ENCODE results near the gene RPS21.

RPS21 gene

DNA sequence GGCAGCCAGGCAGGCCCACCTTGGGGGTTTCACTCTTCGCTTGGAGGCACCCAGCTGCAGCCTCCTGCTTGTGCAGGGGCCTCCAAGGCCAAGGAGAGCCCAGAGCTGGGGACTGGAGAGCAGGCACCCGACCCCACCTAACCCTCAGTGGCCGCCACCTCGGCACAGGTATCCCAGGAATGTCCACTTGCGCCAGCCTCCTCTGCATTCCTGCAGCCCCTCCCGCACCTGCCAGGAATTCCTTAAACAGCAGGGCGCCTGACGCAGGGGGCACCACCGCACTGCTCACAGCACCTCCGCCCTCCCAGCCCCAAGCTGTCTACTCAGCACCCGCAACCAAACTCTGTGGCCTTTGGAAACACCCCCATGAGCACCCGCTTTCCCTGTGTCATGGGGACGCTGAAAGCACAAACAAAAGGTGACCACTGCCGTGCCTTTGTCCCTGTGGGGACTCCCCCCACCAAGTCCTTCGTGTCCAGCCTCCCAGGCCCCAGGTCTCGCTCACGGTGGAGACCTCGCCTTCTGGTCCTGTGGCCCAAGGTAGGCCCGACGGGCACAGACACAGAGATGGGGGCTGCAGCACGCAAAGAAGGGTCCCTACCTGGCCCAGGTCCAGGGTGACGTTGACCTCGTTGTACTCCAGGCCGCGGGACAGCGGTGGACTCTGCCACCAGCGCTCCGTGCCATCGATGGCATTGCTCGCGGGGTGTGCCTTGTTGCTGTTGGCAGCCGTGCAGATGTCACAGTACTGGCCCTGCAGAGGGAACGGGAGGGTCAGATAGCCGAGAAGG is 24.9 kb upstream of the RPS21 start:
- peaks cover 23% of the 10 kb centered on the region for H3K4me1 ChIP-seq
- TF ChIP-seq, protein P1, sequence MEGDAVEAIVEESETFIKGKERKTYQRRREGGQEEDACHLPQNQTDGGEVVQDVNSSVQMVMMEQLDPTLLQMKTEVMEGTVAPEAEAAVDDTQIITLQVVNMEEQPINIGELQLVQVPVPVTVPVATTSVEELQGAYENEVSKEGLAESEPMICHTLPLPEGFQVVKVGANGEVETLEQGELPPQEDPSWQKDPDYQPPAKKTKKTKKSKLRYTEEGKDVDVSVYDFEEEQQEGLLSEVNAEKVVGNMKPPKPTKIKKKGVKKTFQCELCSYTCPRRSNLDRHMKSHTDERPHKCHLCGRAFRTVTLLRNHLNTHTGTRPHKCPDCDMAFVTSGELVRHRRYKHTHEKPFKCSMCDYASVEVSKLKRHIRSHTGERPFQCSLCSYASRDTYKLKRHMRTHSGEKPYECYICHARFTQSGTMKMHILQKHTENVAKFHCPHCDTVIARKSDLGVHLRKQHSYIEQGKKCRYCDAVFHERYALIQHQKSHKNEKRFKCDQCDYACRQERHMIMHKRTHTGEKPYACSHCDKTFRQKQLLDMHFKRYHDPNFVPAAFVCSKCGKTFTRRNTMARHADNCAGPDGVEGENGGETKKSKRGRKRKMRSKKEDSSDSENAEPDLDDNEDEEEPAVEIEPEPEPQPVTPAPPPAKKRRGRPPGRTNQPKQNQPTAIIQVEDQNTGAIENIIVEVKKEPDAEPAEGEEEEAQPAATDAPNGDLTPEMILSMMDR (IDR thresholded peaks at IDR 0.05): no peak

DNA sequence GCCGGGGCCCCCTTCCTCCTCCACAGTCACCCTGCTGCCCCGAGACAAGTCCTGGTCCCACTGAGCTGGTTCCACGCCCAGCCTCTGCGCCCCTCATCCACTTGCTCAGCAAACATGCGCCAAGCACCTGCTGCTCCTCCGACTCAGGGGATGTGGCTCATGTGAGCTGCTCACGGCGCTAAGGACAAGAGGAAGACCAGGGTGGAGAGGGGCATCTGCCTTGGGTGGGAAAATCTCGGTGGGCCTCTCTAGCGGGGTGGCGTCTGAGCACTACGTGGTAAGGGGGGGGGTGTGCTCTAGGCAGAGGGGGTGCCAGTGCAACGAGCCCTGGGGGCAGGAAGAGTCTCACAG is 24.3 kb upstream of the RPS21 start:
- Histone ChIP-seq H3K4me2 (ENCODE audit: low read length) (no peak overlapping the region), H3K27me3 (ENCODE audit: control insufficient read depth, insufficient read depth, low read length) (no peaks in the 10 kb centered on the region), H3K4me1 (peaks cover 21% of the 10 kb centered on the region), H3K4me3 (ENCODE audit: low read depth, low read length) (no peak overlapping the region), H3K27ac (no peak overlapping the region), H3K9ac (no peak overlapping the region), H3K36me3 (ENCODE audit: control insufficient read depth, insufficient read depth, low read length) (no peaks in the 10 kb centered on the region), H3K9me3 (ENCODE audit: control insufficient read depth, low read length) (no peaks in the 10 kb centered on the region), H2AFZ (no peak overlapping the region), H3K79me2 (peaks cover 2% of the 10 kb centered on the region)
- TF ChIP-seq, protein P1 (IDR thresholded peaks at IDR 0.05): no peak

More for the DNA sequence above, 24.9 kb upstream of the RPS21 start:
- no peaks in the 10 kb centered on the region for H3K27me3 ChIP-seq (ENCODE audit: control insufficient read depth, insufficient read depth, low read length)
- peaks cover 2% of the 10 kb centered on the region for H3K79me2 ChIP-seq
- H3K9me3 ChIP-seq (ENCODE audit: control insufficient read depth, low read length): no peaks in the 10 kb centered on the region
- H3K4me2 ChIP-seq (ENCODE audit: low read length): no peak overlapping the region
- H3K27ac ChIP-seq: no peak overlapping the region
- H3K4me3 ChIP-seq (ENCODE audit: low read depth, low read length): no peak overlapping the region
- no peak overlapping the region for H2AFZ ChIP-seq
- H3K9ac ChIP-seq: no peak overlapping the region
- H3K36me3 ChIP-seq (ENCODE audit: control insufficient read depth, insufficient read depth, low read length): no peaks in the 10 kb centered on the region

DNA sequence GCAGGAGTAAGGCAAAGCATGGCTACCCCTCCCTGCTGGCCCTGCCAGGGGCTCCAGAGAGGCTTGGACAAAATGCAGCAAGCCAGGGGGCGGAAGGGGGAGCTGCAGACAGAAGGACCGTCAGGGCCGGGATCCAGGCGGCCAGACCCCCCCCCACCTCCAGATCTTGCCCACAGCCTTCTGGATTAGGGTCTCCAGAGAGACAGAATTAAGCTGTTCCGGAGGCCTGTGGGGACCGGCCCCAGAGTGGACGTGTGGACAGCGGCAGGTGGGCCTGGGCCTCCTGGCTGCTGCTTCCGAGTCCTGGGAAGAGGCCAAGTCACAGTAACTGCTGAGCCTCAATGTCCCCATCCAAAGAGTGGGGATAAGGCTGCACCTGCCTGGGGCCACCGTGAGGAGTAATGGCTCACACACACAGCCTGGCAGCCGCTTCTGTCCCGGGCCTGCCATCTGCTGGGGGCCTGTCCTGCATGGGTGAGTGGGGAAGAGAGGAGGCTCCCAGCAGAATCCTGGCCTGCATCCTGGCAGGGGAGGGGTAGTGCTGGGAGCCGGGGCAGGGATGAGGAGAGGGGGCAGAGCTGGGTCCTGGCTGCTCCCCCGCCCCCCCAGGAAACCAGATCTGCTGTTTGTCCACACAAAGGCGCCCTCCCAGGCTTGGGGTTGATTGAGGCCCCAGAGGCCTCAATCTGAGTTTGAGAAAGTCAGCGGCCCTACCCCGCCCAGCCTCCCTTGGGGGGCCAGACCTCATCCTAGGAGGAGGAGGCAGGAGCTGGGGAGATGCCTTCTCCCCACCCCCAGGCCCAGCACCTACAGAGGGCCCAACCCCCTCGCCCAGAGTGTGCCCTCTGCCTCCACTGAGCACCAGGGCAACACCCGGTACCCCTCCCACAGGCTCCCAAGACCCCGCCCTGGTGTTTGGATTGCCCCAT is 23.6 kb upstream of the RPS21 start:
- Histone ChIP-seq H3K4me1 (peaks cover 26% of the 10 kb centered on the region), H3K27me3 (ENCODE audit: control insufficient read depth, insufficient read depth, low read length) (no peaks in the 10 kb centered on the region), H3K4me3 (ENCODE audit: low read depth, low read length) (no peak overlapping the region), H3K4me2 (ENCODE audit: low read length) (no peak overlapping the region), H3K9ac (no peak overlapping the region), H3K27ac (no peak overlapping the region), H3K9me3 (ENCODE audit: control insufficient read depth, low read length) (no peaks in the 10 kb centered on the region), H2AFZ (no peak overlapping the region), H3K36me3 (ENCODE audit: control insufficient read depth, insufficient read depth, low read length) (no peaks in the 10 kb centered on the region), H3K79me2 (peaks cover 2% of the 10 kb centered on the region)
- TF ChIP-seq, protein P1 (IDR thresholded peaks at IDR 0.05): no peak

DNA sequence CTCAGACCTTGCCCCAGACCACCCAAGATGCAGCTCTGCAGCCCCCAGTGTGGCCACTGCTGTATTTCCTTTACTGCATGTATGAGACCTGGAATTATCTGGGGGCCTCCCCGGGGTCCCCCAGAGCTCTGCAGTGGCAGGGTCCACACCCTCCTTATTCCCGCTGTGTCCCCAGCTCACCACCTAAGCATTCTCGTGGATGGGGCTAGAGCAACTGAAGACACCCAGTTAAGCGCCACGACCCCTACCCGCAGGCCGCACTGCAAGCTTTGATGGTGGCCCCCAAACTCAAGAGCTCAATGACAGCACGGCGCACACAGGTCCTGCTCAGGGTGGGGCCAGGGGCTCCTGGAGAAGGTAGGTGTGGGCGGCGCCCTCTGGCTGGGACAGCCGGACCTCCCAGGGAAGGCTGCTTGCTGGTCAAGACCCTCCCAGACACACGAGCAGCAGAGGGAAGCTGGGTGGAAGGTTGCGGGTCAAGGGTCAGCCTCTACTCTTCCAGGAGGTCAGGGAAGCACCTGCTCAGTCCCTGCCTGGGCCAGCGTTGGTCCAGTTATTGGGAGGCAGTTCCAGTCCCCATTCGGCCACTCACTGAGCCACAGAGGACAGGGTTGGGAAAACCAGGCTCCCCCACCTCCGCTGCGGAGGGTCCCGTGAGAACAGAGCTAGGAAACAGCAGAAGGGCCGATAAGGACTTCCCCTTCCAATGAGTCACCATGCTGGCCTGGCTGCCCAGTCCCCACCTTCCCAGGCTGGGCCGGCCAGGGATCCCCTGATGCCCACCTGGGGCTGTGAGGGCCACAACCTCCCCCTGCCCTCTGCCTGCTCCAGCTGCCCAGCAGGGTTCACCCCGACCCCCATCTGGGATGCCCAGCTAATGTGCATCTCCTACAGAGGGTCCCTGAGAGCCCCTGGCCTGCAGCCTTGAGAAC is 22.7 kb upstream of the RPS21 start:
- Histone ChIP-seq H3K27ac (peak overlapping the region; percentile 61), H2AFZ (no peak overlapping the region), H3K27me3 (ENCODE audit: control insufficient read depth, insufficient read depth, low read length) (no peaks in the 10 kb centered on the region), H3K4me1 (peaks cover 30% of the 10 kb centered on the region), H3K79me2 (peaks cover 2% of the 10 kb centered on the region), H3K9ac (no peak overlapping the region), H3K9me3 (ENCODE audit: control insufficient read depth, low read length) (no peaks in the 10 kb centered on the region), H3K4me3 (ENCODE audit: low read depth, low read length) (no peak overlapping the region), H3K4me2 (ENCODE audit: low read length) (peak overlapping the region; percentile 96), H3K36me3 (ENCODE audit: control insufficient read depth, insufficient read depth, low read length) (no peaks in the 10 kb centered on the region)
- TF ChIP-seq, protein P1 (IDR thresholded peaks at IDR 0.05): no peak

Measured in parathyroid adenoma (tissue), 2 donors.